Measurements from ENCODE around the gene PHF12. TPM values are rescaled to one million over a fixed set of nuclear protein-coding genes. Genes with fewer than 3 reads are reported as not detected.

Gene PHF12
- total and polyA plus RNA-seq, 2 of the 8 experiments (the other 6 are each of a cell fraction or from before 2014, with no cell fraction given): 38.8 to 65.7 TPM

GRCh38 chr17:28882154-28882895, 69.0 kb downstream of the PHF12 start (continued):
- no peak for TF ChIP-seq CHD7 (IDR thresholded peaks at IDR 0.05; ENCODE audit: insufficient replicate concordance, low read length)
- TF ChIP-seq TAF1 (IDR thresholded peaks at IDR 0.05; ENCODE audit: low read depth, low read length): no peak
- no peak for TF ChIP-seq CBX8 (IDR thresholded peaks at IDR 0.05; ENCODE audit: borderline replicate concordance, low read depth, low read length)
- no peak for TF ChIP-seq RAD21 (IDR thresholded peaks at IDR 0.05 in 1 of 2, conservative IDR thresholded peaks at IDR 0.05 in 1 of 2; ENCODE audit: low read depth in 2 of 2, low read length in 2 of 2)
- TF ChIP-seq RNF2 (IDR thresholded peaks at IDR 0.05; ENCODE audit: borderline replicate concordance, low read depth, low read length, missing control alignments, poor library complexity, severe bottlenecking): no peak
